ENCODE measurements around the gene PAK4.

- TF ChIP-seq CTCF (IDR thresholded peaks at IDR 0.05; ENCODE audit: poor library complexity) (no peak), EZH2 (IDR thresholded peaks at IDR 0.05; ENCODE audit: borderline replicate concordance) (no peak), EZH2phosphoT487 (IDR thresholded peaks at IDR 0.05; ENCODE audit: low read depth, severe bottlenecking, unreplicated experiment) (no peak)
These were observed 50.0 kb downstream of the PAK4 start for GRCh38 chr19:39175564-39175963.
